ENCODE results near the gene MYCBP2. TPM values are rescaled to one million over a fixed set of nuclear protein-coding genes. Genes with fewer than 3 reads are reported as not detected.
"Not testable (repeated sequence)": the region's sequence is repeated elsewhere in the genome, so short reads cannot be mapped to it uniquely, and the experiment has no call there.

The MYCBP2 gene
- total RNA-seq, 1 experiment from 2014 or later, result 51.8 TPM

DNA sequence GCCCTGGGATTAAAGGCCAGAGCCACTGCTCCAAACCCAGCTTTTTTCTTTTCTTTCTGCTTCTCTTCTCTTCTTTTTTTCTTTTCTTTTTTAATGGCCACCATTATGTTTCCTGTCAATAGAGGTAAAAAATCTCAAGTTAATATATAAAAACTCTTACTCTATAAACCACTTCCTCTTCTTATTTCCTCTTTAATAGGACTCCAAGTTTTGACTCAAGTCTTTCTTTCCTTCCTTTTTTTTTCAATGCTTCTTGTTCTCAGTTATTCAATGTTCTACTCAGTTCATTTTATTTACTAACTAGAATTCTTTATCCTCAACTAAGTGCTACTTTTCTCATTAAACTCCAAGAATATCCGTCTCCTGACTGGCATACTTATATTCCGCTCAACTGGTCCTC, 27.1 kb upstream of the MYCBP2 start:
- Mint-ChIP-seq H3K4me3 (ENCODE audit: unreplicated experiment) (no peak overlapping the region), H3K9me3 (ENCODE audit: unreplicated experiment) (no peaks in the 10 kb centered on the region), H3K27ac (ENCODE audit: low read depth, unreplicated experiment) (no peak overlapping the region), H3K4me1 (ENCODE audit: insufficient read depth, unreplicated experiment) (no peaks in the 10 kb centered on the region), H3K27me3 (ENCODE audit: insufficient read depth, unreplicated experiment) (peaks cover 93% of the 10 kb centered on the region), H3K36me3 (ENCODE audit: insufficient read depth, unreplicated experiment) (no peaks in the 10 kb centered on the region)
- CTCF ChIA-PET, result no interaction called here
- TF ChIP-seq, protein P1, sequence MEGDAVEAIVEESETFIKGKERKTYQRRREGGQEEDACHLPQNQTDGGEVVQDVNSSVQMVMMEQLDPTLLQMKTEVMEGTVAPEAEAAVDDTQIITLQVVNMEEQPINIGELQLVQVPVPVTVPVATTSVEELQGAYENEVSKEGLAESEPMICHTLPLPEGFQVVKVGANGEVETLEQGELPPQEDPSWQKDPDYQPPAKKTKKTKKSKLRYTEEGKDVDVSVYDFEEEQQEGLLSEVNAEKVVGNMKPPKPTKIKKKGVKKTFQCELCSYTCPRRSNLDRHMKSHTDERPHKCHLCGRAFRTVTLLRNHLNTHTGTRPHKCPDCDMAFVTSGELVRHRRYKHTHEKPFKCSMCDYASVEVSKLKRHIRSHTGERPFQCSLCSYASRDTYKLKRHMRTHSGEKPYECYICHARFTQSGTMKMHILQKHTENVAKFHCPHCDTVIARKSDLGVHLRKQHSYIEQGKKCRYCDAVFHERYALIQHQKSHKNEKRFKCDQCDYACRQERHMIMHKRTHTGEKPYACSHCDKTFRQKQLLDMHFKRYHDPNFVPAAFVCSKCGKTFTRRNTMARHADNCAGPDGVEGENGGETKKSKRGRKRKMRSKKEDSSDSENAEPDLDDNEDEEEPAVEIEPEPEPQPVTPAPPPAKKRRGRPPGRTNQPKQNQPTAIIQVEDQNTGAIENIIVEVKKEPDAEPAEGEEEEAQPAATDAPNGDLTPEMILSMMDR (IDR thresholded peaks at IDR 0.05; ENCODE audit: unreplicated experiment), result no peak
- intact Hi-C loops (cut with micrococcal nuclease), result no loop called here
- POLR2A ChIA-PET, result no interaction called here
- no peak for DNase-seq (ENCODE audit: unreplicated experiment)
- no TSS peak for BruUV-seq (replicated peaks)

DNA sequence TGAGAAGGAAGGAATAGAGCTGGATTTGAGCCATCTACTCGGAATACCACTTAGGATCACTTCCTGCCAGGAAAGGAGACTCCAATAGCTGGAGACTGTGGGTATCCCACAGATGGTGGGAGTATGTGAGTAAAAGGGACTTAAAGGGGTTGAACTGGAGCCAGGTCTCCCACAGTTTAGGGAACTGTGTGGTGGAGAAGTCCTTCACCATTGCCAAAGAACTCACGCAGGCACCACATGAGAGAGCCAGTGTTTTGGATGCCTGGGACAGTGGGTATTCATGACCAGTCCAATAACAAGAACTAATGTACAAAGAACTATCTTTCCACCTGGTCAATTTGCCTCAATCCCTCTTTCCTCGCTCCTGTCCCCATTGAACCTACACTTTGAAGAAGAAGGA, 24.4 kb upstream of the MYCBP2 start:
- no peaks in the 10 kb centered on the region for H3K36me3 Mint-ChIP-seq (ENCODE audit: insufficient read depth, unreplicated experiment)
- H3K4me1 Mint-ChIP-seq (ENCODE audit: insufficient read depth, unreplicated experiment), result no peaks in the 10 kb centered on the region
- BruUV-seq (replicated peaks), result no TSS peak
- no peak overlapping the region for H3K27ac Mint-ChIP-seq (ENCODE audit: low read depth, unreplicated experiment)
- no peak for DNase-seq (ENCODE audit: unreplicated experiment)
- POLR2A ChIA-PET, result no interaction called here
- H3K9me3 Mint-ChIP-seq (ENCODE audit: unreplicated experiment), result no peaks in the 10 kb centered on the region
- CTCF ChIA-PET, result no interaction called here
- TF ChIP-seq, protein P1 (IDR thresholded peaks at IDR 0.05; ENCODE audit: unreplicated experiment), result no peak
- no peak overlapping the region for H3K4me3 Mint-ChIP-seq (ENCODE audit: unreplicated experiment)
- intact Hi-C loops (cut with micrococcal nuclease), result no loop called here
- H3K27me3 Mint-ChIP-seq (ENCODE audit: insufficient read depth, unreplicated experiment), result peaks cover 83% of the 10 kb centered on the region

DNA sequence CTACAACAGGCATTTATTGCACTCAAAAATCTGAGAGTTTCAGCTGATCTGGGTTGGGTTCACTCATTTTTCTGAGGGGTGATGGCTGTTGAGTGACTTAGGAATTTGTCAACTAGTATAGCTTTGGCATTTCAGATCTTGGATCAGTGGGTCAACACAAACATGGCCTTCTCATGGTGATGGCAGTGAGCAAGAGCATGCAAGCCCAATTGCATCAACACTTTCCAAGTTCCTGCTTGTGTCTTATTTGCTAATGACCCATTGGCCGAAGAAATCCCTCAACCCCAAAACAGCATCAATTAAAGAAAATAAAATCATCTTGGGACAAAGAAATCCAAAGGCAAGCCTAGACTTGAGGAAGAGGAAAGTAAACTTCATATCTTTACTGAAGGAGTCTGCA, 23.9 kb upstream of the MYCBP2 start:
- no peak overlapping the region for H3K4me3 Mint-ChIP-seq (ENCODE audit: unreplicated experiment)
- no peaks in the 10 kb centered on the region for H3K9me3 Mint-ChIP-seq (ENCODE audit: unreplicated experiment)
- no peak for DNase-seq (ENCODE audit: unreplicated experiment)
- no peak overlapping the region for H3K27ac Mint-ChIP-seq (ENCODE audit: low read depth, unreplicated experiment)
- ChIA-PET CTCF (interaction anchor here (0.9 kb wide), 1 partner anchor 9 kb away, joined by 3 read pairs; no protein-coding TSS in a partner anchor), POLR2A (no interaction called here)
- H3K36me3 Mint-ChIP-seq (ENCODE audit: insufficient read depth, unreplicated experiment), result no peaks in the 10 kb centered on the region
- peaks cover 78% of the 10 kb centered on the region for H3K27me3 Mint-ChIP-seq (ENCODE audit: insufficient read depth, unreplicated experiment)
- H3K4me1 Mint-ChIP-seq (ENCODE audit: insufficient read depth, unreplicated experiment), result no peaks in the 10 kb centered on the region
- BruUV-seq (replicated peaks), result no TSS peak
- TF ChIP-seq, protein P1 (IDR thresholded peaks at IDR 0.05; ENCODE audit: unreplicated experiment), result no peak
- intact Hi-C loops (cut with micrococcal nuclease), result no loop called here

DNA sequence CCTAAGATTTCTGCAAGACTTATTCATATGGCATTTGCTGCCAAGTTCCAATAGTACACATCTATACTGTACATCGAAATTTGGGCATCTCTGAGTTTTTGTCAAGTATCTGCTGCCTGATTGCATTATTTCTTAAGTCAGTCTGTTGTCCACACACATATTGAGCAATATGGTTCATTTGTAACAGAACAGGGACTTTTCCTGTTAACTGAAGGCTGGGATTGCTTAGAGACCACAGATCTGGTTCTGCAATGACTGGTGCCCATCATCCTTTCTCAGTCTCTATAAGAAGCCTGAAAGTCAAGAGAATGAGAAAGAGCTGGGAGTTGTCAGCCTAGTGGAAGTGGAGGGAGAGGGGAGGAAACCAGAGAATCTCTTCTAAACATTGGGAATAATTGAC, 22.5 kb upstream of the MYCBP2 start:
- H3K27me3 Mint-ChIP-seq (ENCODE audit: insufficient read depth, unreplicated experiment), result peaks cover 64% of the 10 kb centered on the region
- no peak overlapping the region for H3K27ac Mint-ChIP-seq (ENCODE audit: low read depth, unreplicated experiment)
- CTCF ChIA-PET, result no interaction called here
- H3K4me1 Mint-ChIP-seq (ENCODE audit: insufficient read depth, unreplicated experiment), result no peaks in the 10 kb centered on the region
- POLR2A ChIA-PET, result no interaction called here
- intact Hi-C loops (cut with micrococcal nuclease), result no loop called here
- no peaks in the 10 kb centered on the region for H3K36me3 Mint-ChIP-seq (ENCODE audit: insufficient read depth, unreplicated experiment)
- TF ChIP-seq, protein P1 (IDR thresholded peaks at IDR 0.05; ENCODE audit: unreplicated experiment), result no peak
- H3K4me3 Mint-ChIP-seq (ENCODE audit: unreplicated experiment), result no peak overlapping the region
- BruUV-seq (replicated peaks), result no TSS peak
- no peaks in the 10 kb centered on the region for H3K9me3 Mint-ChIP-seq (ENCODE audit: unreplicated experiment)
- DNase-seq (ENCODE audit: unreplicated experiment), result no peak

DNA sequence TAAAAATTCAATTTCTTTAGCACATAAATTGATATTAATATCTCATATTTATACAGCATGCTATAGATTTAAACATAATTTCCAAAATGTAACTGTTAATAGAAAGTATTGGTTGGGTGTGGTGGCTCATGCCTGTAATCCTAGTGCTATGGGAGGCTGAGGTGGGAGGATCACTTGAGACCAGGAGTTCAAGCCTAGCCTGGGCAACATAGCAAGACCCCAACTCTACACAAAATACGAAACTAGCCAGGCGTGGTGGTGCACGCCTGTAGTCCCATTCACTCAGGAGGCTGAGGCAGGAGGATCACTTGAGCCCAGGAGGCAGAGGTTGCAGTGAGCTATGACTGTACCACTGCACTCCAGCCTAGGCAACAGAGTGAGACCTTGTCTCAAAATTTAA, 20.5 kb upstream of the MYCBP2 start:
- H3K27ac Mint-ChIP-seq (ENCODE audit: low read depth, unreplicated experiment); H3K9me3 Mint-ChIP-seq (ENCODE audit: unreplicated experiment); POLR2A ChIA-PET; DNase-seq (ENCODE audit: unreplicated experiment); CTCF ChIA-PET; H3K36me3 Mint-ChIP-seq (ENCODE audit: insufficient read depth, unreplicated experiment); H3K4me3 Mint-ChIP-seq (ENCODE audit: unreplicated experiment); intact Hi-C loops (cut with micrococcal nuclease); H3K4me1 Mint-ChIP-seq (ENCODE audit: insufficient read depth, unreplicated experiment); BruUV-seq (replicated peaks): not testable (repeated sequence)
- H3K27me3 Mint-ChIP-seq (ENCODE audit: insufficient read depth, unreplicated experiment), result peaks cover 43% of the 10 kb centered on the region

Measured in MCF 10A (cell line).